AML-193 (cell line): Measurements from ENCODE around the gene WIPF2.
A peak's percentile ranks its signal among the peaks of the same experiment; 100 is the strongest.

ENCODE experiments used
- DNase-seq, 2 experiments: peaks; one replicate each; lab custom pipeline; 2025; lab: John Stamatoyannopoulos, UW

Gene WIPF2

DNA sequence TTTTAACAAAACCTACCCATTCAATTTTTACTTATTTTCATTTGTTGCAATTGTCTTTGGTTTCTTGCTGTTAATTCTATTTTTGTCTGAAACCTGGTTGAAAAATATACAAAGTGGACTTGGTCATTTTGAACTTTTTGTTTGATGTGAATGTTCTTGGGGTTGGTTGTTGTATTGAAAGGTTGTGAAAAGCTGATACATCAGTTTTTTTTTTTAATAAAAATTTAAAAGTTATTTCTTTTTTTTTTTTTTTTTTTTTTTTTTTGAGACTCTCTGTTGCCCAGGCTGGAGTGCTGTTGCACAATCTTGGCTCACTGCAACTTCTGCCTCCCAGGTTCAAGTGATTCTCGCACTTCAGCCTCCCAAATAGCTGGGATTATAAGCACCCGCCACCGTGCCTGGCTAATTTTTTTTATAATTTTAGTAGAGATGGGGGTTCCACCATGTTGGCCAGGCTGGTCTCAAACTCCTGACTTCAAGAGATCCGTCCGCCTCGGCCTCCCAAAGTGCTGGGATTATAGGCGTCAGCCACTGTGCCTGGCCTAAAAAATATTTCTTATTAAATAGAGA lies 28.9 kb downstream of the WIPF2 start:
- DNase-seq = peak in 1 of 2 experiments; percentile 36

DNA sequence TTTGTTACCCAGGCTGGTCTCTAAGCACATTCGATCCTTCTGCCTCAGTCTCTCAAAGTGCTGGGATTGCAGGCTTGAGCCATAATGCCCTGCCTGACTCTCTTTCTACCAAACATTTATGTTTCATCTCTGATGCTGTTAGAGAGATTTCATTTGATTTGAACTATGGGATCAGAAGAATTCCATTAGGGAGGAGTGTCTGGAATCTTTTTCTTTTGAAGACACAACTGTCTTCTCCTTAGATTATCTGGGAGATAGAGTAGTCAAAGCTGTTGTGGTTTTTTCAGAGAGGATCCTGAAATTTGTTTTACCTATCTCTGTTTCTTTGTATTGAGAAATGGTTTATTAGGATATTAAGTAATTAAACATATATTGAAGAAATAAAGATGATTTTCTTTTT lies 29.4 kb downstream of the WIPF2 start:
- DNase-seq = no peak

GRCh38 chr17:40251576-40251975 lies 32.5 kb downstream of the WIPF2 start:
- no peak for DNase-seq

GRCh38 chr17:40253565-40253964 lies 34.5 kb downstream of the WIPF2 start:
- no peak for DNase-seq

DNA sequence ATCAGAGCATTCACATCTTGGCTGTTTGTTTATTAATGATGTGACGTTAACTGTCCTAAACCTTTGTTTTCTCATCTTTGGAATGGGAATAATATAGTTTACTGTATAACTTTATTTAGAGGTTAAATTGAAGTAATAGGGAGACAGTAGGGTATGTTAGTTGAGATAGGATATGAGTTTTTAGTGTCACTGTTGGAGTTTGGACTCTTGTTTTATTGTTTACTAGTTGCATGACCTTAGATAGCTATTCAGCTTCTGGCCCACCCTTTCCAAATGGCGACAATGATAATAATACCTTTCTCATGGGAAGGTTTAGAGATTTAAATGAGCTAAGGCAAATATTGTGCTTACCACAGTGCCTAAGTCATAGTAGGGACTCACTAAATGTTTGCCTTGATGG lies 40.4 kb downstream of the WIPF2 start:
- DNase-seq = no peak

DNA sequence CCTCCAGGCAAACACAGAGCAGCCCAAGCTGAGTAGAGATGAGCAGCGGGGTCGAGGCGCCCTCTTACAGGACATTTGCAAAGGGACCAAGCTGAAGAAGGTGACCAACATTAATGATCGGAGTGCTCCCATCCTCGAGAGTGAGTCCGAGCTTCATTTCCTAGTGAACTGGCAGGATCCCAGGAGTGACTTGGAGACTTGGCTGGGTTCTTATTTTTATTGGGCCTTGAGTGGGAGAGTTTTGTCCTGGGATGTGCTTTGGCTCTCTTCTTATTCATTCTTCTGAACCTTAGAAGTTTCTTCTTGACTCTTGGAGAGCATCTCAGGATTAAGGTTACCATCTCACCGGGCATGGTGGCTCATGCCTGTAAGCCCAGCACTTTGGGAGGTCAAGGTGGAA lies 41.4 kb downstream of the WIPF2 start:
- no peak for DNase-seq

DNA sequence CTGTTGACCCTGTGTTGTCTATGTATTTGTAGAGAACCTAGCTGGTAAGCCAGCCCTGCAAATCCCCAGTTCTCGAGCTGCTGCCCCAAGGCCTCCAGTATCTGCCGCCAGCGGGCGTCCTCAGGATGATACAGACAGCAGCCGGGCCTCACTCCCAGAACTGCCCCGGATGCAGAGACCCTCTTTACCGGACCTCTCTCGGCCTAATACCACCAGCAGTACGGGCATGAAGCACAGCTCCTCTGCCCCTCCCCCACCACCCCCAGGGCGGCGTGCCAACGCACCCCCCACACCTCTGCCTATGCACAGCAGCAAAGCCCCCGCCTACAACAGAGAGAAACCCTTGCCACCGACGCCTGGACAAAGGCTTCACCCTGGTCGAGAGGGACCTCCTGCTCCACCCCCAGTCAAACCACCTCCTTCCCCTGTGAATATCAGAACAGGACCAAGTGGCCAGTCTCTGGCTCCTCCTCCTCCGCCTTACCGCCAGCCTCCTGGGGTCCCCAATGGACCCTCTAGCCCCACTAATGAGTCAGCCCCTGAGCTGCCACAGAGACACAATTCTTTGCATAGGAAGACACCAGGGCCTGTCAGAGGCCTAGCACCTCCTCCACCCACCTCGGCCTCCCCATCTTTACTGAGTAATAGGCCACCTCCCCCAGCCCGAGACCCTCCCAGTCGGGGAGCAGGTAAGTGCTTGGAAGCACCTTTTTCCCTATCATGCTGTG lies 45.5 kb downstream of the WIPF2 start:
- no peak for DNase-seq

GRCh38 chr17:40265337-40265736 lies 46.2 kb downstream of the WIPF2 start:
- DNase-seq = no peak

DNA sequence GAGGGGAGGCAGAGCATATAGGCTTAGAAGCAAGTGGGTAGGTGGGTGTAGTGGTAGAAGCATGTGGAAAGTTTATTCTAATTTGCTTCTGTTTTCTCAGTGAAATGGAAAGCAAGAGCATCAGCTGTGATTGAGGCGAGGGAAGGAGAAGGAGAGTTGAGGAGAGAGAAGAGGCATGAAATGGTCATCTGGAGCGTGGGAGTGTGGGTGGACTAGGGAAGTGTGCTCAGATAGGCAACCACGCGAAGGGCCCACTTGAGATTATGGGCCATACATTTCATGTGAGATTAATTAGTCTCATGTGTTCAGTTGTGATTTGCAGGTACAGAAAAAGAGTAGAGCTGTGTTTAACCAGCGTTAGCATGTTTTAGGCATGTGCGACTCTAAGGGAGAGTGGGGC lies 47.8 kb downstream of the WIPF2 start:
- no peak for DNase-seq

GRCh38 chr17:40268141-40268712 lies 49.1 kb downstream of the WIPF2 start:
- no peak for DNase-seq

DNA sequence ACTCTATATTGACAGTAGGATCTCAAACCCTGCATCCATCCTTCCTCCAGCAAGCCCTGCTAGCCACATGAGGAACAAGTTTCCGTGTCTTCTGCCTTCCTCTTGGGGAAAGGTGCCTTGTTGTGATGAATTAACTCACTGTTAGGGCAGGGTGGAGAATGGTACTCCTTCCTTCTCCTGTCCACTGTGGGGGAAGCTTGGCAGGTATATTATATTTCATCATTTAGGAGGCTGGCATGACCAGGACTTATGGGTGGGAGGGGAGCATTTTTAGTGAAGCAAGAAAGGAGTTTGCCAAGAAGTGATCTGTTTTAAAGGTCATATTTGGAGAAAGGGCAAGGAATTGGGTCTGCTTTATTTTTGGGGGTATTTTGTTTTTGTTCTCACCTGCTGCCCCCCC lies 59.3 kb downstream of the WIPF2 start:
- DNase-seq = no peak

- no peak for DNase-seq
Observed at GRCh38 chr17:40279402-40279801, 60.3 kb downstream of the WIPF2 start.

DNA sequence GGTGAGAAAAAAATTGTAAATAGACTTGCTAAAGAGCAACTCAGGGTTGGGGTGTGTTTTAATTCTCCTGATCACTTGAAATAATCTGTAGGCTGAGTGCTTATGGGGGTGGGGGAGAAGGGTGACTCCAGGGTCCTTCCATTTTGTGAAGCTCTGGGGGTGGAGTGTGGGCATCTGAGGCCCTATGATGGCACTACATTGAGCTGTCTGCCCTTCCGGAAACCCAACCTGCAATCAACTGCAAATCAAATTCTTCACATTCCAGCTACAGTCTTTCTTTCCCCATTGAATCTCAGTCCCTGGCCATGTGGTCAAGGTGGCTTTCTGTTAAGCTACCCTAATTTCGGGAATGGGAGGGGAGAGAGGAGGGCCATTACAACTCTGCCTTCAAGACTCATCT lies 62.6 kb downstream of the WIPF2 start:
- no peak for DNase-seq

- DNase-seq = no peak
Observed at GRCh38 chr17:40283662-40284061, 64.6 kb downstream of the WIPF2 start.

- no peak for DNase-seq
Observed at GRCh38 chr17:40284085-40284713, 65.1 kb downstream of the WIPF2 start.

GRCh38 chr17:40286473-40286872 lies 67.4 kb downstream of the WIPF2 start:
- DNase-seq = no peak

GRCh38 chr17:40287159-40287493 lies 68.0 kb downstream of the WIPF2 start:
- no peak for DNase-seq

- DNase-seq = peak; percentile 100
Observed at GRCh38 chr17:40287494-40288369, 68.6 kb downstream of the WIPF2 start, which contains the start of gene CDC6. Gene CDC6, plus strand, starts transcription at chr17:40287879. Its CDS starts 1,542 bp downstream, at chr17:40289421.

- DNase-seq = peak; percentile 80 to 85
Observed at GRCh38 chr17:40290629-40291280, 71.7 kb downstream of the WIPF2 start.

DNA sequence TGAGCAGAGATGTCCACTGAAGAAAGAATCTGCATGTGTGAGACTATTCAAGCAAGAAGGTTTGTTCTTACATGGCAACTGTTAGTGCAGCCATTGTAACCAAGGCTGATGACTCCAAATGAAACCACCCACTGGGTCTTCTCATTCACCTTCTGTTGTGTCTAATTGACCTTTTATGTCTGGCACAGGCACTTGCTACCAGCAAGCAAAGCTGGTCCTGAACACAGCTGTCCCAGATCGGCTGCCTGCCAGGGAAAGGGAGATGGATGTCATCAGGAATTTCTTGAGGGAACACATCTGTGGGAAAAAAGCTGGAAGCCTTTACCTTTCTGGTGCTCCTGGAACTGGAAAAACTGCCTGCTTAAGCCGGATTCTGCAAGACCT lies 72.2 kb downstream of the WIPF2 start:
- no peak for DNase-seq

- DNase-seq = no peak
Observed at GRCh38 chr17:40293363-40293762, 74.3 kb downstream of the WIPF2 start.
